ENCODE data around the gene CXCL14. TPM values are rescaled to one million over a fixed set of nuclear protein-coding genes. Genes with fewer than 3 reads are reported as not detected.

CXCL14 gene
- polyA plus RNA-seq, 2 donors, result 88.9 to 199 TPM

DNA sequence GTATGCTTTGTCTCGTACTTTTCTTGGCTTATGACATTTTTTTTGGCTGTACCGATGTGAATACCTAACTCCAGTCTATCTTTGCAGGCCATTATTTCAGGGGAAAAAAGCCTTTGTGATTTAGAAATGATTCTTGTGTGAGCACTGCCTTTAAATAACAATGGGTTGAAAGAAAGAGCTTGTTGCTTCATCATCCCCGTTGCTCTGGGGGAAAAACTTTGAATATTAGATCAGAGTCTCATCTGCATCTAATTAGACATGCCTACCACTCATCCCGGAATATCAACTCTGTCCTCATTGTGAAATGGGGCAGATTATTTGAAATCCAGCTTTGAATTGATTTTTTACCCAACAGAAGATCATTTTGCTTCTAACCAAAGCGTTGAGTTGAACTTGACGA, 13.5 kb downstream of the CXCL14 start:
- WGBS, 2 donors, result 76 to 78% methylated on average over 6 of the region's 6 CpGs
- Histone ChIP-seq H3K4me1 (ENCODE audit: control insufficient read depth in 2 of 2, insufficient read depth in 2 of 2, low read length in 1 of 2) (peaks cover 8 to 18% of the 10 kb centered on the region in 2 donors), H3K27ac (ENCODE audit: low read depth in 2 of 2, low read length in 1 of 2) (no peak overlapping the region), H3K27me3 (ENCODE audit: control insufficient read depth in 1 of 2, insufficient read depth in 2 of 2, low read length in 2 of 2) (no peaks in the 10 kb centered on the region), H3K36me3 (ENCODE audit: control insufficient read depth in 2 of 2, insufficient read depth in 2 of 2, low read length in 1 of 2) (no peaks in the 10 kb centered on the region), H3K9me3 (ENCODE audit: control insufficient read depth in 2 of 2, insufficient read depth in 1 of 2, low read depth in 1 of 2, low read length in 1 of 2) (no peaks in the 10 kb centered on the region), H3K4me3 (ENCODE audit: low read depth in 1 of 2, low read length in 2 of 2) (no peak overlapping the region)

DNA sequence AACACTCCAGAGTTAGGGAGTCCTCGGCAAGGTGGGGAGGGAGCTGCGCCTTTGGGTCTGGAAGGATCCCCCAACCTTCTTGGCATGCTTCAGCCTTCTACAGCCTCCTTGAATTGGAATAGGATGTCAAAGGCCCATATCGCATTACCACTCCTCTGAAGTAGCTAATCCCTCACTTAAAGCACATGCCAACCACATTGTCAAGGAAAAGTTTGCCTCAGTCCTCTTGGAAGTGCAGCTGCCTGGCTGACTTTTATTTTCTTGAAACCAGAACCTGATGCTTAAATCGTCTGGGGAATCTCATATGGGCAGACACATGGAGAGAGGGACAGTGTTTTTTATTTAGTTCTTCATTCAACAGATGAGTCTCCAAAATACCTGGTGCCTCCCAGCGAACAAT, 14.5 kb downstream of the CXCL14 start:
- Histone ChIP-seq H3K27me3 (ENCODE audit: control insufficient read depth in 1 of 2, insufficient read depth in 2 of 2, low read length in 2 of 2) (no peaks in the 10 kb centered on the region), H3K27ac (ENCODE audit: low read depth in 2 of 2, low read length in 1 of 2) (no peak overlapping the region), H3K4me1 (ENCODE audit: control insufficient read depth in 2 of 2, insufficient read depth in 2 of 2, low read length in 1 of 2) (peaks cover 8 to 13% of the 10 kb centered on the region in 2 donors), H3K4me3 (ENCODE audit: low read depth in 1 of 2, low read length in 2 of 2) (no peak overlapping the region), H3K9me3 (ENCODE audit: control insufficient read depth in 2 of 2, insufficient read depth in 1 of 2, low read depth in 1 of 2, low read length in 1 of 2) (no peaks in the 10 kb centered on the region), H3K36me3 (ENCODE audit: control insufficient read depth in 2 of 2, insufficient read depth in 2 of 2, low read length in 1 of 2) (no peaks in the 10 kb centered on the region)
- WGBS, 2 donors, result 75 to 81% methylated on average over 5 of the region's 5 CpGs

DNA sequence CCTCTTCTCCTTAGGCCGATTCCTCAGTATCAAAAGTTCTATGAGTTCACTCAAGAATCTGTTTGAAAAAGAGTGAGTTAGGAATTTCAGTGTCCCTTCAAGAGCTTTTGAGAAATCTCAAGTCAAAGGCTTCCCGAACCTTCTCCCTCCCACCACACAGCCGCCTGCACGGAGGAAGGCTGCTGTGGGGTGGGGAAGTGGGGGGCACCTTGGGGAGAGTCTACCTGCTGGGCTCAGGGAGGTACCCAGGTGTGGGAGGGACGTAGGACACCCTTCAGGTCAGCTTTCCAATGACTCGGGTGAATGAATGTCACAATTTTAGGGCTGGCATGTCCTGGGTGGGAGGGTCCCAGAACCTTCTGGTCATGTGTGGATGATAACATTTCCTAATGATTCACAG, 17.5 kb downstream of the CXCL14 start:
- Histone ChIP-seq H3K4me3 (ENCODE audit: low read depth in 1 of 2, low read length in 2 of 2) (no peak overlapping the region), H3K9me3 (ENCODE audit: control insufficient read depth in 2 of 2, insufficient read depth in 1 of 2, low read depth in 1 of 2, low read length in 1 of 2) (no peaks in the 10 kb centered on the region), H3K4me1 (ENCODE audit: control insufficient read depth in 2 of 2, insufficient read depth in 2 of 2, low read length in 1 of 2) (no peaks in the 10 kb centered on the region), H3K36me3 (ENCODE audit: control insufficient read depth in 2 of 2, insufficient read depth in 2 of 2, low read length in 1 of 2) (no peaks in the 10 kb centered on the region), H3K27ac (ENCODE audit: low read depth in 2 of 2, low read length in 1 of 2) (no peak overlapping the region), H3K27me3 (ENCODE audit: control insufficient read depth in 1 of 2, insufficient read depth in 2 of 2, low read length in 2 of 2) (no peaks in the 10 kb centered on the region)
- 88% methylated on average over 6 of the region's 6 CpGs for WGBS, 2 donors

GRCh38 chr5:135560858-135561257, 17.9 kb downstream of the CXCL14 start:
- no peak overlapping the region for H3K4me3 ChIP-seq (ENCODE audit: low read depth in 1 of 2, low read length in 2 of 2)
- no peaks in the 10 kb centered on the region for H3K36me3 ChIP-seq (ENCODE audit: control insufficient read depth in 2 of 2, insufficient read depth in 2 of 2, low read length in 1 of 2)
- WGBS, 2 donors, result 13 to 16% methylated on average over 14 of the region's 14 CpGs
- H3K4me1 ChIP-seq (ENCODE audit: control insufficient read depth in 2 of 2, insufficient read depth in 2 of 2, low read length in 1 of 2), result no peaks in the 10 kb centered on the region
- no peaks in the 10 kb centered on the region for H3K9me3 ChIP-seq (ENCODE audit: control insufficient read depth in 2 of 2, insufficient read depth in 1 of 2, low read depth in 1 of 2, low read length in 1 of 2)
- no peak overlapping the region for H3K27ac ChIP-seq (ENCODE audit: low read depth in 2 of 2, low read length in 1 of 2)
- H3K27me3 ChIP-seq (ENCODE audit: control insufficient read depth in 1 of 2, insufficient read depth in 2 of 2, low read length in 2 of 2), result no peaks in the 10 kb centered on the region

- Histone ChIP-seq H3K27me3 (ENCODE audit: control insufficient read depth in 1 of 2, insufficient read depth in 2 of 2, low read length in 2 of 2) (no peaks in the 10 kb centered on the region), H3K9me3 (ENCODE audit: control insufficient read depth in 2 of 2, insufficient read depth in 1 of 2, low read depth in 1 of 2, low read length in 1 of 2) (no peaks in the 10 kb centered on the region), H3K4me1 (ENCODE audit: control insufficient read depth in 2 of 2, insufficient read depth in 2 of 2, low read length in 1 of 2) (no peaks in the 10 kb centered on the region), H3K36me3 (ENCODE audit: control insufficient read depth in 2 of 2, insufficient read depth in 2 of 2, low read length in 1 of 2) (no peaks in the 10 kb centered on the region), H3K27ac (ENCODE audit: low read depth in 2 of 2, low read length in 1 of 2) (no peak overlapping the region), H3K4me3 (ENCODE audit: low read depth in 1 of 2, low read length in 2 of 2) (no peak overlapping the region)
- WGBS, 2 donors, result 66 to 67% methylated on average over 6 of the region's 6 CpGs
Observed at GRCh38 chr5:135559354-135559753, 19.4 kb downstream of the CXCL14 start.

DNA sequence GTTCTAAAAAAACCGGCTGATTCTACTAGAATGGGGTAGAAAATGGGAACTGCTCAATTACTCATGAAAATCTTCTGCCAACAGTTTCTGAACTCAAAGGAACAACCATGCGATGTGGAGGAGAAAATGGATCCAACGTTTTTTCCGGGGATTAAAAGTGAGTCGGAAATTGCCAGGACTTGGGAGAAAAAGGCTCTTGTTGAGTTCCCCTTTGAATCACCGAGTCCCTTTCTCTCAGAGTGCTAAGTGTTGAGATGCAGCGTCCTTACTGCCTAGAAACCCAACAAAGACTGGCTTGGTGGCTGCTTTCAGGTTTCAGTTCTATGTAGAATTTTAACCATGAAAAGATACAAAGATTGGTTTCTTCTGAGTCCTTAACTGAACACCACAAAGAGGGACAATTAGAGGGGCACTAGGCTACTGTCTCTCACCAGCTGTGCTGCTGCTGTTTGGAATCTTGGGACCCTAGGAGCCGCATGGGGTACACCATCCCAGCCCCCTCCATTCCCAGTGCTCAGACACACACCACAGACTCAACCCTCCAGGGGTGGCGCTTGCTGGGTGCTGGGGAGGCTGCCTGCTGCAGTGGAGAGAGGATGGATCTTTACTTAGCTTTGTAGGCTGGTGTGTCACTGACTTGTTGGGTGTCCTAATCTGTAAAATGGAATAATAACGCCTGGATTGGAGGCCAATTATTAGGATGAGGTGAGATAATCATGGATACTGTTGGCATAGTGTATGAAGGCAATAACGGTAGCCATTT, 21.5 kb downstream of the CXCL14 start:
- no peak overlapping the region for H3K27ac ChIP-seq (ENCODE audit: low read depth in 2 of 2, low read length in 1 of 2)
- H3K4me1 ChIP-seq (ENCODE audit: control insufficient read depth in 2 of 2, insufficient read depth in 2 of 2, low read length in 1 of 2), result no peaks in the 10 kb centered on the region
- no peaks in the 10 kb centered on the region for H3K36me3 ChIP-seq (ENCODE audit: control insufficient read depth in 2 of 2, insufficient read depth in 2 of 2, low read length in 1 of 2)
- H3K27me3 ChIP-seq (ENCODE audit: control insufficient read depth in 1 of 2, insufficient read depth in 2 of 2, low read length in 2 of 2), result no peaks in the 10 kb centered on the region
- H3K4me3 ChIP-seq (ENCODE audit: low read depth in 1 of 2, low read length in 2 of 2), result no peak overlapping the region
- WGBS, 2 donors, result 72 to 80% methylated on average over 11 of the region's 11 CpGs
- H3K9me3 ChIP-seq (ENCODE audit: control insufficient read depth in 2 of 2, insufficient read depth in 1 of 2, low read depth in 1 of 2, low read length in 1 of 2), result no peaks in the 10 kb centered on the region

GRCh38 chr5:135556620-135557019, 22.2 kb downstream of the CXCL14 start:
- Histone ChIP-seq H3K9me3 (ENCODE audit: control insufficient read depth in 2 of 2, insufficient read depth in 1 of 2, low read depth in 1 of 2, low read length in 1 of 2) (no peaks in the 10 kb centered on the region), H3K4me3 (ENCODE audit: low read depth in 1 of 2, low read length in 2 of 2) (no peak overlapping the region), H3K36me3 (ENCODE audit: control insufficient read depth in 2 of 2, insufficient read depth in 2 of 2, low read length in 1 of 2) (no peaks in the 10 kb centered on the region), H3K27ac (ENCODE audit: low read depth in 2 of 2, low read length in 1 of 2) (no peak overlapping the region), H3K27me3 (ENCODE audit: control insufficient read depth in 1 of 2, insufficient read depth in 2 of 2, low read length in 2 of 2) (no peaks in the 10 kb centered on the region), H3K4me1 (ENCODE audit: control insufficient read depth in 2 of 2, insufficient read depth in 2 of 2, low read length in 1 of 2) (no peaks in the 10 kb centered on the region)
- 78 to 83% methylated on average over 7 of the region's 7 CpGs for WGBS, 2 donors

DNA sequence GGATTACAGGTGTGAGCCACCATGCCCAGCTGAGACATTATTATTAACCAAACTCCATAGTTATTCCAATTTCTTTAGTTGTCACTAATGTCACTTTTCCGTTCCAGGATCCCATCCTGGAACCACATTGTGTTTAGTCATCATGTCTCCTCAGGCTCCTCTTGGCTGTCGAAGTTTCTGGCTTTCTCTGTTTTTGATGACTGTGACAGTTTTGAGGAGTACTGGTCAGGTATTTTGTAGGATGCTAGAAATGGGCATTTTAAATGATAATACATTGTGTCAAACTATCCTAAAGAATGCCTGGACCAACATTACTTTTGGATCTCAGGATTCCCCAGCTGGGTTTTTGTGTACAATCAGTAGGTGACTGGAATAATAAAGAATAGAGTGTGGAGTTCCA, 23.3 kb downstream of the CXCL14 start:
- Histone ChIP-seq H3K4me3 (ENCODE audit: low read depth in 1 of 2, low read length in 2 of 2) (no peak overlapping the region), H3K36me3 (ENCODE audit: control insufficient read depth in 2 of 2, insufficient read depth in 2 of 2, low read length in 1 of 2) (no peaks in the 10 kb centered on the region), H3K9me3 (ENCODE audit: control insufficient read depth in 2 of 2, insufficient read depth in 1 of 2, low read depth in 1 of 2, low read length in 1 of 2) (no peaks in the 10 kb centered on the region), H3K27ac (ENCODE audit: low read depth in 2 of 2, low read length in 1 of 2) (no peak overlapping the region), H3K27me3 (ENCODE audit: control insufficient read depth in 1 of 2, insufficient read depth in 2 of 2, low read length in 2 of 2) (no peaks in the 10 kb centered on the region), H3K4me1 (ENCODE audit: control insufficient read depth in 2 of 2, insufficient read depth in 2 of 2, low read length in 1 of 2) (peaks cover 0 to 2% of the 10 kb centered on the region in 2 donors)
- WGBS, 2 donors, result 80 to 82% methylated on average over 2 of the region's 2 CpGs

DNA sequence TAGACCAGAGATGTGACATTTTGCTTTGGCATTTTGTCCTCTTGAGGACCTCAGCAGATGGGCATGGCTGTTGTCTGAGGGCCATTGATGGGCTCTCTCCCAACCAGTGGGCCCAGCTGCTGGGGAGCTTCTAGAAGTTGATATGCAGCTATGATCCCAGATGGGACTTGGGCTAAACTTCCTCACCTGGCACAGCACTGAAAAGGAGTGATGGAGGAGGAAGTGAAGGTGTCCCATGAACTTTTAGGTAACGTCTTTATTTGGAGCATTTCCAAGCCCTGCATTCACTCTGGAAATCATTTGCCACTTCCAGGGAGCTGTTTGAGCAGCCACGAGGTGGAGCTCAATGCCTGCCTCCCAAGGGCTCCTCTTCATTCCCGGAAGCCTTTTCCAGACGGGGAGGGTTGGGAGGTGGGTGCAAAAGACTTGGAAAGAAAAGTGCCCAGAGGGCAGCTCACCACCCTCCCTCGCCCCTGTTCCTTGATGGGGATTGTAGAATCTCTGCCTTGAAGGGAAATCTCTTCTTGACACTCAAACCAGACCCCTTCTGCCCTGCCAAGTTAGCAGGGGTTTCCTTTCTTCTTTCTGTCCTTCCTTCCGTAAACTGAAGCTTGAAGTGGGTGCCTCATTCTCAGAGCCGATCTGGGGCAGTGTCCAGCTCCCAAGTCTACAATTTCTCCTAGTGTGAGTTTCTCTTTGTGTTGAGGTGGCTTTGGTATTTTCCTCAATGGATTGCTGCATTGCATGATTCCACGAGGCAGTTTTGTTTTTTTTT, 24.9 kb downstream of the CXCL14 start:
- 9 to 10% methylated on average over 8 of the region's 8 CpGs for WGBS, 2 donors
- Histone ChIP-seq H3K4me3 (ENCODE audit: low read depth in 1 of 2, low read length in 2 of 2) (no peak overlapping the region), H3K27ac (ENCODE audit: low read depth in 2 of 2, low read length in 1 of 2) (no peak overlapping the region), H3K4me1 (ENCODE audit: control insufficient read depth in 2 of 2, insufficient read depth in 2 of 2, low read length in 1 of 2) (peaks cover 0 to 2% of the 10 kb centered on the region in 2 donors), H3K36me3 (ENCODE audit: control insufficient read depth in 2 of 2, insufficient read depth in 2 of 2, low read length in 1 of 2) (no peaks in the 10 kb centered on the region), H3K27me3 (ENCODE audit: control insufficient read depth in 1 of 2, insufficient read depth in 2 of 2, low read length in 2 of 2) (no peaks in the 10 kb centered on the region), H3K9me3 (ENCODE audit: control insufficient read depth in 2 of 2, insufficient read depth in 1 of 2, low read depth in 1 of 2, low read length in 1 of 2) (no peaks in the 10 kb centered on the region)

Measured in esophagus (tissue), 2 donors.